SK-N-SH treated with all-trans-retinoic acid at 6 μM for 48 hours (cell line): ENCODE data around the gene RASAL2.

Source experiments
- ZFP3 ChIP-seq: fragments of 250-450 bp; sonication (Bioruptor Pico); IDR thresholded peaks from 2 replicates; pipeline ENCODE4 v1.5.0; 2020; ENCODE audit warnings: mild to moderate bottlenecking, moderate library complexity
- ZNF70 ChIP-seq: fragments of 450-650 bp; formaldehyde crosslinking; IDR thresholded peaks from 2 replicates; pipeline ENCODE4 v1.5.0; 2020; ENCODE audit warnings: mild to moderate bottlenecking, moderate library complexity
- TF ChIP-seq, protein P1 (sequence below): fragments of 250-450 bp; sonication (Bioruptor Pico); IDR thresholded peaks from 2 replicates; pipeline ENCODE4 v1.5.1; 2021; ENCODE audit warnings: mild to moderate bottlenecking, moderate library complexity
- TF ChIP-seq, protein P2 (sequence below): fragments of 250-450 bp; sonication (Bioruptor Pico); IDR thresholded peaks from 2 replicates; pipeline ENCODE4 v1.5.1; 2020; ENCODE audit warnings: low read depth, mild to moderate bottlenecking, moderate library complexity
- TF ChIP-seq, protein P3 (sequence below): fragments of 250-450 bp; sonication (Bioruptor Pico); IDR thresholded peaks from 2 replicates; pipeline ENCODE4 v1.8.0; 2020; ENCODE audit warnings: mild to moderate bottlenecking, moderate library complexity, borderline replicate concordance

DNA sequence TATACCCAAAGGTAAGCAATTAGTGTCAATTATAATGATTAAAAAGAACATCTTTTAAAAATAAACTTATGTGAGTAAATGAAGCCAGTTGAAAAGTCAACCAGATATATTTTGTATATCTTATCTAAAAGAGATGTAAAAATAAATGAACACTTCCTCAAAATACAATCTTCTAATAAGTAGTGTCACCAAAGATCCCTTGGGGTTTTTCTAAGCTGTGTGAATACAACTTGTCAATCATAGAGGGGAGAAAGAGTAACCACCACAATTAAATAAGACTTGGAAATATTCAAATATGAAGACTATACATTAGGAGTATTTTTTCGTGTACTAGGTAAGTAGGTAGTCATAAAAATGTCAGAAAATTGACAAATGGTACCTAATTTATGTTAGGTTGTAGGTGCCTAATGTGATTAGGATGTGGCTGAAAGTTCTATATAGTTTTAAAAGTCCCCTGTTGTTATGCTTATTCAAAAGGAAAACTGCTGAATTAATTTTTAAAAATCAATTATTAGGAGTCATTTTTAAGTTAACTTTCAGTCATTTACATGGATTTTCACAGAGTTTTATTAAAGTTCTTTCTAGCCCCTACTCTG, 72.6 kb downstream of the RASAL2 start:
- TF ChIP-seq, protein P1, sequence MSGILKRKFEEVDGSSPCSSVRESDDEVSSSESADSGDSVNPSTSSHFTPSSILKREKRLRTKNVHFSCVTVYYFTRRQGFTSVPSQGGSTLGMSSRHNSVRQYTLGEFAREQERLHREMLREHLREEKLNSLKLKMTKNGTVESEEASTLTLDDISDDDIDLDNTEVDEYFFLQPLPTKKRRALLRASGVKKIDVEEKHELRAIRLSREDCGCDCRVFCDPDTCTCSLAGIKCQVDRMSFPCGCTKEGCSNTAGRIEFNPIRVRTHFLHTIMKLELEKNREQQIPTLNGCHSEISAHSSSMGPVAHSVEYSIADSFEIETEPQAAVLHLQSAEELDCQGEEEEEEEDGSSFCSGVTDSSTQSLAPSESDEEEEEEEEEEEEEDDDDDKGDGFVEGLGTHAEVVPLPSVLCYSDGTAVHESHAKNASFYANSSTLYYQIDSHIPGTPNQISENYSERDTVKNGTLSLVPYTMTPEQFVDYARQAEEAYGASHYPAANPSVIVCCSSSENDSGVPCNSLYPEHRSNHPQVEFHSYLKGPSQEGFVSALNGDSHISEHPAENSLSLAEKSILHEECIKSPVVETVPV = no peak
- TF ChIP-seq, protein P2, sequence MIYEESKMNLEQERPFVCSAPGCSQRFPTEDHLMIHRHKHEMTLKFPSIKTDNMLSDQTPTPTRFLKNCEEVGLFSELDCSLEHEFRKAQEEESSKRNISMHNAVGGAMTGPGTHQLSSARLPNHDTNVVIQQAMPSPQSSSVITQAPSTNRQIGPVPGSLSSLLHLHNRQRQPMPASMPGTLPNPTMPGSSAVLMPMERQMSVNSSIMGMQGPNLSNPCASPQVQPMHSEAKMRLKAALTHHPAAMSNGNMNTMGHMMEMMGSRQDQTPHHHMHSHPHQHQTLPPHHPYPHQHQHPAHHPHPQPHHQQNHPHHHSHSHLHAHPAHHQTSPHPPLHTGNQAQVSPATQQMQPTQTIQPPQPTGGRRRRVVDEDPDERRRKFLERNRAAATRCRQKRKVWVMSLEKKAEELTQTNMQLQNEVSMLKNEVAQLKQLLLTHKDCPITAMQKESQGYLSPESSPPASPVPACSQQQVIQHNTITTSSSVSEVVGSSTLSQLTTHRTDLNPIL (CRISPR knock-in tag) = no peak
- TF ChIP-seq ZNF70 (CRISPR knock-in tag) (no peak), ZFP3 (CRISPR knock-in tag) (no peak)
- TF ChIP-seq, protein P3, sequence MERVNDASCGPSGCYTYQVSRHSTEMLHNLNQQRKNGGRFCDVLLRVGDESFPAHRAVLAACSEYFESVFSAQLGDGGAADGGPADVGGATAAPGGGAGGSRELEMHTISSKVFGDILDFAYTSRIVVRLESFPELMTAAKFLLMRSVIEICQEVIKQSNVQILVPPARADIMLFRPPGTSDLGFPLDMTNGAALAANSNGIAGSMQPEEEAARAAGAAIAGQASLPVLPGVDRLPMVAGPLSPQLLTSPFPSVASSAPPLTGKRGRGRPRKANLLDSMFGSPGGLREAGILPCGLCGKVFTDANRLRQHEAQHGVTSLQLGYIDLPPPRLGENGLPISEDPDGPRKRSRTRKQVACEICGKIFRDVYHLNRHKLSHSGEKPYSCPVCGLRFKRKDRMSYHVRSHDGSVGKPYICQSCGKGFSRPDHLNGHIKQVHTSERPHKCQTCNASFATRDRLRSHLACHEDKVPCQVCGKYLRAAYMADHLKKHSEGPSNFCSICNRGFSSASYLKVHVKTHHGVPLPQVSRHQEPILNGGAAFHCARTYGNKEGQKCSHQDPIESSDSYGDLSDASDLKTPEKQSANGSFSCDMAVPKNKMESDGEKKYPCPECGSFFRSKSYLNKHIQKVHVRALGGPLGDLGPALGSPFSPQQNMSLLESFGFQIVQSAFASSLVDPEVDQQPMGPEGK (CRISPR knock-in tag) = no peak
